Measurements from ENCODE around the gene ITGB7. TPM values are rescaled to one million over a fixed set of nuclear protein-coding genes. Genes with fewer than 3 reads are reported as not detected.
A peak's percentile ranks its signal among the peaks of the same experiment; 100 is the strongest.

ITGB7 gene
- total and polyA plus RNA-seq, 9 of the 15 experiments (the other 6 are each of a cell fraction or from before 2014, with no cell fraction given): 0.06 to 2.0 (median 0.67) TPM

- TF ChIP-seq NR3C1 (CRISPR knock-in tag; IDR thresholded peaks at IDR 0.05): no peak
- no peak for TF ChIP-seq EHMT2 (IDR thresholded peaks at IDR 0.05)
- TF ChIP-seq HMGN3 (IDR thresholded peaks at IDR 0.05; ENCODE audit: borderline replicate concordance, extremely low read depth, insufficient read length, low read depth, low read length): peak; percentile 70
- TF ChIP-seq ZNF197 (CRISPR knock-in tag; IDR thresholded peaks at IDR 0.05; ENCODE audit: low read depth): 0 out of 2 replicates have a peak, but pooled peaks have one; percentile 52
- no peak for TF ChIP-seq KHSRP (IDR thresholded peaks at IDR 0.05)
- TF ChIP-seq, protein P1, sequence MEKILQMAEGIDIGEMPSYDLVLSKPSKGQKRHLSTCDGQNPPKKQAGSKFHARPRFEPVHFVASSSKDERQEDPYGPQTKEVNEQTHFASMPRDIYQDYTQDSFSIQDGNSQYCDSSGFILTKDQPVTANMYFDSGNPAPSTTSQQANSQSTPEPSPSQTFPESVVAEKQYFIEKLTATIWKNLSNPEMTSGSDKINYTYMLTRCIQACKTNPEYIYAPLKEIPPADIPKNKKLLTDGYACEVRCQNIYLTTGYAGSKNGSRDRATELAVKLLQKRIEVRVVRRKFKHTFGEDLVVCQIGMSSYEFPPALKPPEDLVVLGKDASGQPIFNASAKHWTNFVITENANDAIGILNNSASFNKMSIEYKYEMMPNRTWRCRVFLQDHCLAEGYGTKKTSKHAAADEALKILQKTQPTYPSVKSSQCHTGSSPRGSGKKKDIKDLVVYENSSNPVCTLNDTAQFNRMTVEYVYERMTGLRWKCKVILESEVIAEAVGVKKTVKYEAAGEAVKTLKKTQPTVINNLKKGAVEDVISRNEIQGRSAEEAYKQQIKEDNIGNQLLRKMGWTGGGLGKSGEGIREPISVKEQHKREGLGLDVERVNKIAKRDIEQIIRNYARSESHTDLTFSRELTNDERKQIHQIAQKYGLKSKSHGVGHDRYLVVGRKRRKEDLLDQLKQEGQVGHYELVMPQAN (IDR thresholded peaks at IDR 0.05; ENCODE audit: borderline replicate concordance): peak; percentile 92
- TF ChIP-seq REST (IDR thresholded peaks at IDR 0.05; ENCODE audit: borderline replicate concordance): peak; percentile 64
- no peak for TF ChIP-seq REST (CRISPR knock-in tag; IDR thresholded peaks at IDR 0.05; ENCODE audit: low read depth)
- no peak for TF ChIP-seq CBFA2T3 (IDR thresholded peaks at IDR 0.05)
- no peak for TF ChIP-seq CEBPB (tag; IDR thresholded peaks at IDR 0.05)
- TF ChIP-seq DDX20 (tag; IDR thresholded peaks at IDR 0.05; ENCODE audit: low read depth): no peak
- TF ChIP-seq NELFE (IDR thresholded peaks at IDR 0.05; ENCODE audit: insufficient read depth, insufficient read length): no peak
- TF ChIP-seq KLF10 (CRISPR knock-in tag; IDR thresholded peaks at IDR 0.05): no peak
- TF ChIP-seq, protein P2, sequence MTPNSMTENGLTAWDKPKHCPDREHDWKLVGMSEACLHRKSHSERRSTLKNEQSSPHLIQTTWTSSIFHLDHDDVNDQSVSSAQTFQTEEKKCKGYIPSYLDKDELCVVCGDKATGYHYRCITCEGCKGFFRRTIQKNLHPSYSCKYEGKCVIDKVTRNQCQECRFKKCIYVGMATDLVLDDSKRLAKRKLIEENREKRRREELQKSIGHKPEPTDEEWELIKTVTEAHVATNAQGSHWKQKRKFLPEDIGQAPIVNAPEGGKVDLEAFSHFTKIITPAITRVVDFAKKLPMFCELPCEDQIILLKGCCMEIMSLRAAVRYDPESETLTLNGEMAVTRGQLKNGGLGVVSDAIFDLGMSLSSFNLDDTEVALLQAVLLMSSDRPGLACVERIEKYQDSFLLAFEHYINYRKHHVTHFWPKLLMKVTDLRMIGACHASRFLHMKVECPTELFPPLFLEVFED (CRISPR knock-in tag; conservative IDR thresholded peaks at IDR 0.05): no peak
- TF ChIP-seq STAG1 (CRISPR knock-in tag; IDR thresholded peaks at IDR 0.05; ENCODE audit: borderline replicate concordance): no peak
- peak; percentile 90 for TF ChIP-seq PHF8 (IDR thresholded peaks at IDR 0.05; ENCODE audit: borderline replicate concordance, low read length)
- TF ChIP-seq KAT8 (IDR thresholded peaks at IDR 0.05; ENCODE audit: low read depth): no peak
These were observed 44.7 kb upstream of the ITGB7 start (continued) for GRCh38 chr12:53251477-53252348.
